GM21528 (cell line): Measurements from ENCODE around the gene FTO.

Source experiments
- ATAC-seq: cut with Tn5 transposase; IDR thresholded peaks from one replicate; pipeline ENCODE4 v1.9.1; 2021; ENCODE audit warnings: mild to moderate bottlenecking, moderate library complexity; ENCODE audit not compliant: unreplicated experiment, low FRiP score

The FTO gene

DNA sequence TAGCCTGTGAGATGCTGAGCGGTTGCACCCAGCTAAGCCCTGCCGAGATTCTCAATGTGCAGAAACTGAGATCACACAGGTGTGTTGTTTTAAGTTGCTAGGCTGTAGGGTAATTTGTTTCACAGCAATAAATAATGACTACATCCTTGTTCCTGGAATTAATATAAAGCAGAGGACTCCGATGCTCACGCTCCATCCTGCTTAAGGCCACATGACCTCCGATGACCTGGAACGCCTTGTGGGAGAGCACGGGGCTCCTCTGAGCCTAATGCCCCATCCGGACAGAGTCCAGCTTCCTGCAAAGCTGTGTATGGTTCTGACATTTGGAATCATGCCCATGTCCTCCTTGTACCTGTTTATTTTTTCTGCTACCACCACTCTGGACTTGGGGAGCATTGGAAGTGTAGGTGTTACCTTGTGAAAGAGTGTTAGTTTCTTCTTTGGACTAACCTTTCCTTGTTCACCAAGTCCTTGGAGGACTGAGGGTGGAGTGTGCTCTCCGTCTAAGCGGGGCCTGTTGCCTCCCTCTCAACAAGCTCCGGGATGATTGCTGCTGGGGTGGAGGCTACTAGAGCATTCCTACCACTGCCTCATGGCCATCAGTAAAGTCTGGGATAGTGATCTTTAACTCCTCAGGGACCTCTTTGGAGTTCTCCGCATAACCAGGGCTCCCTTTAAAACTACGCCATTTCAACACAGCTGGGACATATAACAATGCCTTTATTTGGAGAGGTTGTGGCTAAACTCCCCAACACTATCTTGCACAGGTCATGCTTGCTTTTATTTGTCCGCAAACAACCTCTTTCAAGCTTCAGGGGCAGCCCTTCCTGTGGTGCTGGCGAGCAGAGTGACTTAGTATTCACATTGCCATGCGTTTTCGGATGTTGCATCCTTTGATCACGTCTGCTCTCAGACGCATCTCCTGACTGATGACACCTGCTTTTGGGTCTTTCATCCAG is 457.3 kb downstream of the FTO start:
- ATAC-seq = no peak

DNA sequence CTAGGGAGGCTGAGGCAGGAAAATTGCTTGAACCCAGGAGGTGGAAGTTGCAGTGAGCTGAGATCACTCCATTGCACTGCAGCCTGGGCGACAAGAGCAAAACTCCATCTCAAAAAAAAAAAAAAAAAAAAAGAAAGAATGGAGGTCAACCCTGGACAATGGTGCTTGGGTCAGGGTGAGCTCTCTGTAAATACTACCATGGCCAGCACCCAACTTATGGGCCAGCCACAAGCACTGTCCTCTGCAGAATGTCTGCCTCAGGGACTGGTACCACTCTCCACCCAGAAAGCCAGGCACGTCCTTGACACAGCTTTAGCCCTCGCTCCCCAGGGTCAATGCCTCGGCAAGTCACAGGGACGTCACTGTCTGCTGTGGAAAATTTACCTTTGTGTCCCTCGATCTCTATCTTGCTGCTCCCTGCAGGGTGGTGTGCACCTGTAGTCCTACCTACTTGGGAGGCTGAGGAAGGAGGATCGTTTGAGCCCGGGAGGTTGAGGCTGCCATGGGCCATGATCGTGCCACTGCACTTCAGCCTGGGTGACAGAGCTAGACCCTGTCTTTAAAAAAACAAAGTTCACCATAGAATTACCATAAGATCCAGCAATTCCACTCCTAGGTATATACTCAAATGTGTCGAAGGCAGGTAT is 459.4 kb downstream of the FTO start:
- no peak for ATAC-seq

DNA sequence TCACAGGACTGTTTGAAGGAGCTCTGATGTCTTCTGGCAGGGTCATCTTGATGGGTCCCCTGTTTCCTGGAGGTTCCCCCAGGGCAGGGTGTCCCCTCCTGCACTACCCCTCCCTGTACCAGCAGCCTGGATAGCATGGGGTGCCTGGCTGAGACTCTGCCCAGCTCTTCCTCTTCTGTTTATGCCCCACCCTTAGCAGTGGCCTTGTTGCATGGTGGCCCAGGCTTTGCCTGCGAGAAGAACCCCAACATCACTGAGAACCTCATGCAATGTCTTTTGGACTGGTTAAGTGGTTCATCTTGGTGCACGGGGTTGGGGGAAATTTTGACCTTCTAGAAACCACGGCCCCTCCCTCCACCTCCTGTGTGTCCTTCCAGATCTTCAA is 460.8 kb downstream of the FTO start:
- ATAC-seq = no peak

DNA sequence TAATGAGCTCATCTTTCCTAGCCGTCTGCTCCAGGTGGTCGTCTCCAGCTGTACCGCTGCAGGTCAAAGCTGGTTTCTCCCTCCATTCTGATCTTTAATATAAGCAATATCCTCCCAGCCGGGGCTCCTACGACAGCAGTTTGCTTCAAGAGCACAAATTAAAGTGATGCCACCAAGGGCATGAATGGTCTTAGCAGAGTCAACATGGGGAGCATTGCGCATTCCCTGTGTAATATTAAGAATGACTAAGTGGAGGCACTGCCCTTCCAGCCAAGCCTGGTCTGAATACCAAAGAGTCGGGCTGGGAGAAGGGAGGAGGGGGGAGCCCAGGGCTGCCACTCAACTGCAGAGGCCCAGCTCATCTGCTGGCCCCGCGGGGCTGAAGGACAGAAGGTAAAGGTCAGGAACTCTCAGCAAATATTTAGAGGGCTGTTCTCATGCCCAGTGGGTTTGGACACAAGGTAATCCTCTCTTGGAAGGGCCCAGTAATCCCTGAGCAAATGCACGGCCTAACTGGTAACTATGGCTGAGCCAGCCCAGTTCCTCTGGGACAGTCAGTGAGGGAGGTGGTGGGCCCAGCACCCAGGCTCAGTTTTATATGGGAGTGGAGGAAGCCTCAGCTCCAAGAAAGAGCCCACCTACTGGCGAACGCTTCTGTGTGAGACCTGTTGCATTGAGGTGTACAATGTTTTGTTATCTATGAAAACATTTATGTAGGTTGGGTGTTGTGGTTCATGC is 461.4 kb downstream of the FTO start:
- ATAC-seq = no peak

GRCh38 chr16:54165912-54166865 is 462.2 kb downstream of the FTO start:
- no peak for ATAC-seq

DNA sequence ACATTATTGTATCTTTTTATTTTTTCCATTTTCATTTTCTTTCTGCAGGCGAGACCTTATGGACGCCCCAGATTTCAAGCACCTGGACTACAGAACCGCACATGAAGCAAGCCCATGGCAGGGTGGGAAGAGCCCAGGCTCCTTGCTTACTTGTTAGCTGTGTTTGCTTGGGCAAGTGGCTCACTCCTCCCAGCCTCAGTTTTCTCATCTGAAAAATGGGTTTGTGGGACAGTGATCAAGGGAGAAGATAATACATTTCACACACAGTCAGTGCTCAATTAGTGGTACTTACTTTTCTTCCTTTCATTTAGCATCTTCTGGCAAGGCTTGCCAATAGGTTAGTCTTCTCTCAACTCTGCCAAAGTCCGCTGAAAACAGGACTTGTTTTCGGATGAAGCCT is 465.2 kb downstream of the FTO start:
- no peak for ATAC-seq

DNA sequence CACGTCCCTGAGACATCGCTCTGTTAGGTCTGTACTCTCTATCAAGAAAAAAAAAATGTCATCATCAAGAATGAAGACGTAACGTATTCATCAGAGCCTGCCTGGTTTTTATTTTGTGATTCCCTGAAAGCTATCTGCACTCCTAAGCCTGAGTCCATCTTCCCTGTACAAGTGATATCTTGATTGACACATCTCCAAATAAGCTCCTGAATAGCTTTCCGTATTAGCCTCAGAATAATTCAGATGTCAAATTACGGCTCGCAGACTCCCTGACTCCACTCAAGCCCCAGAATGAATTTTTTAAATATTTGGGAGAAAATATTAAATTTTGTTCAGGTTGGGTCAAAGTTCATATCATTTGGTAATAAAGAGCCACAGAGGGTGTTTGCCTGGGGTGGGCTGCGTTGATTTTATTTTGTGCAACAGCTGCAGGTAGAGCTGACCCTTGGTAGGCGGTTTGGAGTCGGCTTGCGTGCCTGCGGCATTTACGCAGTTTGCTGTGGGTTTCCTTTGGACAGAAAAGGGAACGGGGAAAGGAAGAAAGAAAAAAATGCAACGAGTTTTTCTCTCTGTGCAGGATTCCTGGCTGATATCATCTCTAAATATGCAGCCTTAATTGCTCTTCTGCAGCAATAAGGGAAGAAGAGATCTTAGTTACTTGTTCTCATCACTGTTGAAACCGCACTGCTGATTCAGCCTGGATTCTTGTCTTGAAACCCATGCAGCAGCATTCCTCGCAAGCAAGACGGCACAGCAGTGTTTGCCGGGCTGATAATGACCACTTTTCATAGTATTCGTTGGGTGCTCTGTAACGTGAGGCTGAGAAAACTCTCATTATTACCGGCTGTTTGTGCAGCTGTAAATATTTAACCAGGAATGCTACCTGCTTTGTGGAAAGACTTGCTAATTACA is 467.9 kb downstream of the FTO start:
- ATAC-seq = no peak

DNA sequence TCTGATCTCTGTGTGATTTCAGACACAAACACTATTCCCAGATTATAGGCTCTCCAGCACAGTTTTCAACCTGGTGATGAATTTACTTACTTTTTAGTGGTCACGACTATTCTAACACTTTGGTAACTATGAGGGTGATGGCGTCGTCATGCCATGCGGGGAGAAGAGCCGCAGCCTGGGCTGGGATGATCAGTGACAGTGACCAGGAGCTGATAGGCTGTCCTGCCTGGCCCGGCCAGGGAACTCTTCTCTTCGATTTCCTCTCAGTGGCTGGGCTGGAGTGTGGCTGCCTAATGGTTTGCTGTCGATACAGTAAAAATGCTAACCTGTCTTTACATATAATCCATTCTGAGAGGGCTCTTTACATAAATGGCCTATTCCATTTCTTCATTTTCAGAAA is 469.5 kb downstream of the FTO start:
- ATAC-seq = no peak

DNA sequence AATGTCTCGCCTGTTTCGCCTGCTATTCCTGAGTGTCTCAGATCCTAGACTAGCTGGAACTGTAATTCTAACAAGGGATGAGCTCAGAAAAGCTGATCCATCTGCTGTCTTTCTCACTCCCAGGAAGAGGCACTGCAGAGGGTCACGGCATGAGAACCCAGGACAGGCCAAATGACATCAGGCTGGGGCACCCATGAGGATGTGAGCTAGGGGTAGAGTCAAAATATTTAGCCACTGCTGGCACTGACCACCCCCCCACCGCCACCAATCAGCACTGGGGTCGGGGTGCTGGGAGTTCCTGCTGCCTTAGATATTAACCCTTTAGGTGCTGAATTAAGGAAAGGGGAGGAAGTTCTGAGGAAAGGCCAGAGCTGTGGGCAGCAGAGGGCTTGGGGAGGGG is 470.2 kb downstream of the FTO start:
- ATAC-seq = no peak

DNA sequence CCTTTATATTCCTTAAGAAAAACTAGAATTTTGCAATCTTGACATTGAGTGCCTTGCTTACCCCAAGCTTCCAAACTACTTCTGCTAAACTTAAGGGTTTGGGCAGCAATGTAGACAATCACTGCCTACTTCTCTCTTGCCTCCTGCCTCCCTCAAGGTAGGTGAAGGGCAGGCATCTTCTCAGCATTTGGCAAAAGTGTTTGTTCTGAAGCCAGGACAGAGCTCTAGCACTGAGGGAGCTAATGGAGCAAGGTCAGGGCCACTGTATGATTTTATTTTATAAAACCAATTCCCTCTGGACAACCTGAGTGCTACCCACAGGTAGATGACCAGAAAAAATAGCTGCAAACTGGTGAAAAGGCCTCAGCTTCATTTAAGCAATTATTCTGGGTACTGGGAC is 470.8 kb downstream of the FTO start:
- no peak for ATAC-seq

DNA sequence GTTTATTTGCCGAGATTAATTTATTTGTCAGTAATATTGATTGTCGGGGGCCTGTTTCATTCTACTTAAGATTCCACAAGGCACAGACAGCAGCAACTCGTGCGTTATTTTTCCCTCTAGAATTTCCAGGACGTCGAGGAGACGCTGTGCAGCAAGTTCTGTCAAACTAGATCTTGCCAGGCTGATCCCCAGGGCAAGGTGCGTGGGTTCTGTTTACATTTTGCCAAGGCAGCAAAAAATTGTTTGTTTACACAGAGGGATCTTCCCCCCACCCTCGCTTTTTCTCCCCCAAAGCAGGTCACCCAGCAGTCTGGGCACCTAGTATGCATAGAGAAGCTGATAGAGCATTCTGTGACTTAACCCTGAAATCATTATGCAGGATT is 471.2 kb downstream of the FTO start:
- ATAC-seq = no peak

GRCh38 chr16:54175552-54176375 is 471.8 kb downstream of the FTO start:
- no peak for ATAC-seq

DNA sequence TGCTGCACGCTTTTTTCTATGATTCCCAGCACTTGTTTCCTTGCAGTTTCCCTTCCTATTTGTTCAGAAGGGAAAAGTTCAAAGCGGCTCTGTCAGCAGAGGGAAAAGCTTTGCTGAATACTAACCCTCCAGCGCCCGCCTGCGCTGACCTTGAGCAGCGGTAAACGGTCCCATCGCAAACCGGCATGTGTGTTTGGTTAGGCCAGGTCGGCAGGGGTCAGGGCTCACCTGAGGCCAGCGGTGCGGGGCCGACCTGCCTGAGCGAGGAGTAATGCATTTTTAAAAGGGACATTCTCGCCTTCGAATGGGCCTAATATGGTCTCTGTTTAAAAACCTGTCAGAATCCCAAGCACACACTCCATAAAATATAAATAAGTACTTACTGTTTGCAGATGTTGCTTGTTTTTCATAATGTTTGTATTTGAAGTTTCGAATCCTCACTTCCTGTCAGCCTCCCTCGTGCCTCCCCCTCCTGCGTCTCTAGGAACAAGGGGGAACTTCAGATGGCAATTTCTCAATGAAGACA is 472.5 kb downstream of the FTO start:
- ATAC-seq = no peak

DNA sequence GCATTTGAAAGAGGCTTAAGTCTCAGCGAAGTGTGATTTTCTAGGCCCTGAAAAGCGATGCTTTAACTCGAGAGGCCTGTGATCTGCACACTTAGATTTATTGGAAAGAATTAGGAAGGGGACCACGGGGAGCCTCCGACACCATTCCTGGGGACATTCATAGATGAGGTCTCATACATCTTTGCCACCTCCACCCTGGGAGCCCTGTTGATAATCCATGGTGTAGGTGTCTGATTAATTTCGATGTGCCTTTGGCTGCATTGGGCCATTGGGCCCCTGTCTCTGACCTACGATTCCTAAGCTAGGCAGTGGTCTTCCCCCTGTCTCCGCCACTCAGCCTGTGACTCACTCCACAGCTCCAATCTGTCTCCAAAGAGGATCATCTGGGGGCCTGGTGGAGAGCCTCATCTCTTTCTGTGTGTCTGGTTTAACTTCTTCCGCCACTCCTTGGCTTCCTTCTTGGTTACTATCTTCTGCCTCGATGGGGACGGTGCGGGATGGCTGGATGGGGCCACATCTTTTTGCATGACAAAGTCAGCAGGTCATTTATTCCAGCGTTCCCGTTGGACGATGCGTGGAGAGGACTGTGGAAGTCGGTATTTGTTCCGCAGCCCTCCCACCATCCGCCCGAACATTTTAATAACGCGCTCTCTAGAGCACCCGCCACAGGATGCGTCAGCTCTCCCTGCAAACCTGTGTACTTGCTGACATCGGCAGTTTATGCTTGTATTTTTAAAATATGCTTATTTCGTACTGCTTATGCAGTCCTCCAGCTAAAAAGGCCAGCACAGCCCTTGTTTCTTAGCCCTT is 473.3 kb downstream of the FTO start:
- no peak for ATAC-seq

- ATAC-seq = no peak
Measured at GRCh38 chr16:54177862-54178477, 474.0 kb downstream of the FTO start.

DNA sequence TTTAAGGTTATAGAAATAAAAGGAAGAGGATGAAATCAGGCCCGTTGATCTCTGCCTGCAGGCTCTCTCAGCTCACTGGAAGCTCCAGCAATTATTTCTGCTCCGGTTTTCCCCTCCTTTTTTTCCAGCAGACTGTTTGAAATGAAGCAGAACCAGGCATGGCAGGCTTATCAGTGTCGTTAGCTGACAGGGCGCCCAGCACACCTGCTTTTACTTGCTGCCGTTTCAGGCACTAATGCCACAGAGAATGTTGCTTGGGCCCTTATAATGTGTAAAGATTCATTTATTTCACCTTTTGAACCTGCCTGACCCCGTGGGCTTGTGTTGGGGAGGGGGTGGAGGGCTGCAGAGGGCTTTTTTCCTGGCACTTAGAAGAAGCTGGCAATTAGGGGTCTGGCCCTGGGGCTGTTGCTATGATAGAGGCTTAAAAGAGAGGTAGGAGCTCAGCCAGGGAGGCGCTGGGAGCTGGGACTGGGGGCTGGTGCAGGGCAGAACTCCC is 474.6 kb downstream of the FTO start:
- no peak for ATAC-seq
